SU-DHL-6 (cell line): Measurements from ENCODE around the gene CPA4.
"Not testable (repeated sequence)": the region's sequence is repeated elsewhere in the genome, so short reads cannot be mapped to it uniquely, and the experiment has no call there.

Experiments
- H2AFZ ChIP-seq: fragments of 200-600 bp; sonication (generic); 2 replicates; pipeline ENCODE4 v1.6.1; 2014; ENCODE audit warnings: low read depth, mild to moderate bottlenecking, moderate library complexity, mixed read lengths, antibody characterized with exemption, low read length; ENCODE audit not compliant: severe bottlenecking
- H3F3A ChIP-seq: fragments of 200-600 bp; shearing (Covaris generic); 2 replicates; pipeline ENCODE4 v1.6.0; 2016; ENCODE audit warnings: antibody characterized with exemption, mild to moderate bottlenecking; ENCODE audit not compliant: insufficient read depth
- H3K27ac ChIP-seq: fragments of 200-600 bp; sonication (generic); 2 replicates; pipeline ENCODE4 v1.5.1; 2016; ENCODE audit warnings: low read depth, mild to moderate bottlenecking, low read length, moderate library complexity, mixed read lengths
- H3K27me3 ChIP-seq: fragments of 200-600 bp; sonication (generic), shearing (Covaris generic); 2 replicates; pipeline ENCODE4 v1.6.0; 2014; ENCODE audit warnings: mild to moderate bottlenecking, low read length
- H3K36me3 ChIP-seq: fragments of 200-600 bp; sonication (generic); 2 replicates; pipeline ENCODE4 v1.6.1; 2014; ENCODE audit warnings: mild to moderate bottlenecking, low read length, mixed read lengths
- H3K4me2 ChIP-seq: fragments of 300-600, 200-600 bp; shearing (Covaris generic), sonication (generic); 2 replicates; pipeline ENCODE4 v1.6.0; 2014; ENCODE audit warnings: low read length, low read depth, mild to moderate bottlenecking; ENCODE audit not compliant: poor library complexity, severe bottlenecking
- H3K4me3 ChIP-seq: fragments of 200-600 bp; sonication (generic); 2 replicates; pipeline ENCODE4 v1.5.1; 2014; ENCODE audit warnings: antibody characterized with exemption, low read length, mild to moderate bottlenecking, mixed read lengths; ENCODE audit not compliant: insufficient read depth, poor library complexity, severe bottlenecking
- H3K79me2 ChIP-seq: fragments of 200-600 bp; sonication (generic); 2 replicates; pipeline ENCODE4 v1.6.1; 2014; ENCODE audit warnings: mild to moderate bottlenecking, low read length, moderate library complexity; ENCODE audit not compliant: insufficient read depth
- H3K9ac ChIP-seq: fragments of 200-600 bp; sonication (generic); 2 replicates; pipeline ENCODE4 v1.7.0; 2014; ENCODE audit warnings: mild to moderate bottlenecking, low read length
- H3K9me2 ChIP-seq: fragments of 200-600 bp; sonication (generic); replicated peaks from 2 replicates; pipeline ENCODE4 v1.6.1; 2014; ENCODE audit warnings: low read length; ENCODE audit not compliant: insufficient read depth
- H3K9me3 ChIP-seq: fragments of 200-600 bp; sonication (generic); 2 replicates; pipeline ENCODE4 v1.6.1; 2014; ENCODE audit warnings: low read length, mixed read lengths; ENCODE audit not compliant: insufficient read depth
- H4K20me1 ChIP-seq: fragments of 200-600 bp; sonication (generic); 2 replicates; pipeline ENCODE4 v1.6.1; 2014; ENCODE audit warnings: low read depth, mild to moderate bottlenecking, antibody characterized with exemption, low read length, moderate library complexity, mixed read lengths
- CTCF ChIP-seq: fragments of 200-600 bp; sonication (generic); IDR thresholded peaks from one replicate; pipeline ENCODE4 v1.5.1; 2017; ENCODE audit warnings: antibody characterized with exemption, mild to moderate bottlenecking, low read length, moderate library complexity; ENCODE audit not compliant: insufficient read depth, poor library complexity, severe bottlenecking
- EZH2phosphoT487 ChIP-seq: fragments of 200-600 bp; sonication (generic), shearing (Covaris generic); conservative IDR thresholded peaks from 2 replicates; pipeline ENCODE4 v1.6.1; 2018; ENCODE audit warnings: mild to moderate bottlenecking, antibody characterized with exemption, low read length, moderate library complexity, mixed read lengths

CPA4 gene

GRCh38 chr7:130319541-130319940, 26.6 kb downstream of the CPA4 start:
- no peaks in the 10 kb centered on the region for H4K20me1 ChIP-seq
- H3K9me2 ChIP-seq: no peaks in the 10 kb centered on the region
- H3K36me3 ChIP-seq: no peaks in the 10 kb centered on the region
- no peak overlapping the region for H3K4me2 ChIP-seq
- H3K9me3 ChIP-seq: no peaks in the 10 kb centered on the region
- H3K27me3 ChIP-seq: no peaks in the 10 kb centered on the region
- no peaks in the 10 kb centered on the region for H3F3A ChIP-seq
- H2AFZ ChIP-seq: no peak overlapping the region
- no peak overlapping the region for H3K4me3 ChIP-seq
- H3K27ac ChIP-seq: no peak overlapping the region
- no peak for TF ChIP-seq CTCF
- TF ChIP-seq EZH2phosphoT487: no peak
- H3K79me2 ChIP-seq: no peaks in the 10 kb centered on the region
- H3K9ac ChIP-seq: no peak overlapping the region

- H3K79me2 ChIP-seq, H4K20me1 ChIP-seq, H3K4me3 ChIP-seq, H3K9me3 ChIP-seq, H3K9ac ChIP-seq, H3K4me2 ChIP-seq, H3K36me3 ChIP-seq, H3K27me3 ChIP-seq, H3K27ac ChIP-seq, H2AFZ ChIP-seq, H3K9me2 ChIP-seq, H3F3A ChIP-seq: not testable (repeated sequence)
These were observed 28.7 kb downstream of the CPA4 start for GRCh38 chr7:130321542-130322229.

GRCh38 chr7:130322615-130323014, 29.7 kb downstream of the CPA4 start:
- H3F3A ChIP-seq: no peaks in the 10 kb centered on the region
- H3K27ac ChIP-seq: no peak overlapping the region
- TF ChIP-seq CTCF: no peak
- TF ChIP-seq EZH2phosphoT487: no peak
- H2AFZ ChIP-seq: no peak overlapping the region
- no peaks in the 10 kb centered on the region for H3K9me3 ChIP-seq
- no peaks in the 10 kb centered on the region for H3K79me2 ChIP-seq
- H3K9me2 ChIP-seq: no peaks in the 10 kb centered on the region
- H3K9ac ChIP-seq: no peak overlapping the region
- H3K4me2 ChIP-seq: no peak overlapping the region
- H4K20me1 ChIP-seq: no peaks in the 10 kb centered on the region
- no peaks in the 10 kb centered on the region for H3K36me3 ChIP-seq
- H3K27me3 ChIP-seq: no peaks in the 10 kb centered on the region
- H3K4me3 ChIP-seq: no peak overlapping the region

GRCh38 chr7:130324306-130324943, 31.5 kb downstream of the CPA4 start:
- H4K20me1 ChIP-seq: no peaks in the 10 kb centered on the region
- no peak for TF ChIP-seq CTCF
- TF ChIP-seq EZH2phosphoT487: no peak
- H3K9me2 ChIP-seq: no peaks in the 10 kb centered on the region
- H2AFZ ChIP-seq: no peak overlapping the region
- H3K4me3 ChIP-seq: no peak overlapping the region
- no peak overlapping the region for H3K9ac ChIP-seq
- H3F3A ChIP-seq: no peaks in the 10 kb centered on the region
- H3K9me3 ChIP-seq: no peaks in the 10 kb centered on the region
- H3K36me3 ChIP-seq: no peaks in the 10 kb centered on the region
- H3K27me3 ChIP-seq: no peaks in the 10 kb centered on the region
- H3K4me2 ChIP-seq: no peak overlapping the region
- H3K79me2 ChIP-seq: no peaks in the 10 kb centered on the region
- no peak overlapping the region for H3K27ac ChIP-seq
